K562 (cell line): Measurements from ENCODE around the gene GALNT15. TPM values are rescaled to one million over a fixed set of nuclear protein-coding genes. Genes with fewer than 3 reads are reported as not detected.
A peak's percentile ranks its signal among the peaks of the same experiment; 100 is the strongest.

Source experiments
- ATAC-seq: fragments of 200-7000 bp; cut with Tn5 transposase; 3 replicates; pipeline ENCODE4 v1.9.1; 2020; ENCODE audit warnings: moderate library complexity
- BruUV-seq: library from RNA; stranded (reverse); fragments of 400-500 nt; replicated peaks from 2 replicates; lab custom pipeline; 2021; lab: Mats Ljungman, UMichigan
- CTCF ChIA-PET: fragments of 300-600 bp; formaldehyde crosslinking; extraction: SDS; loops from one replicate; lab custom pipeline; 2021; ENCODE audit warnings: low intra/inter-chr PET ratio; lab: Yijun Ruan, JAX
- POLR2A ChIA-PET: fragments of 300-600, 350-650 bp; sonication (Branson Sonifier 250); formaldehyde crosslinking; extraction: SDS; loops from one replicate; lab custom pipeline; 2021; ENCODE audit warnings: antibody characterized with exemption, inconsistent platforms; lab: Yijun Ruan, JAX
- DNase-seq, 4 experiments: peaks; one replicate each; pipeline versions ENCODE4 v3.0.0 to v3.0.0-alpha.2; 2011 to 2018; ENCODE audit warnings: low spot score in 3 of 4, mixed read lengths in 3 of 4; ENCODE audit errors: extremely low read depth in 1 of 4
- FAIRE-seq: peaks from 2 replicates; lab custom pipeline; 2011; peaks lifted over from hg19 to GRCh38; lab: Jason Lieb, UNC
- H2AFZ ChIP-seq: 2 replicates; pipeline ENCODE4 v1.6.0; 2011; ENCODE audit warnings: low read depth, low read length, control low read depth, inconsistent platforms
- H3K27ac ChIP-seq: fragments of 200-600 bp; 3 replicates; pipeline ENCODE4 v1.8.0; 2011; ENCODE audit warnings: low read depth, mild to moderate bottlenecking, control low read depth, inconsistent platforms, low read length, moderate library complexity, mixed read lengths; ENCODE audit errors: extremely low read depth
- H3K27me3 ChIP-seq, 2 experiments: fragments of 300-600 bp in 1 of 2; 2 replicates in 1 of 2; 3 replicates in 1 of 2; pipeline versions ENCODE4 v1.6.0 to v1.8.0; 2011; ENCODE audit warnings: inconsistent platforms in 2 of 2, low read length in 2 of 2, mild to moderate bottlenecking in 1 of 2, mixed read lengths in 1 of 2, moderate library complexity in 1 of 2; ENCODE audit not compliant: control insufficient read depth in 2 of 2, insufficient read depth in 2 of 2
- H3K36me3 ChIP-seq: fragments of 300-600 bp; 3 replicates; pipeline ENCODE4 v1.8.0; 2011; ENCODE audit warnings: mild to moderate bottlenecking, low read length, inconsistent platforms; ENCODE audit not compliant: control insufficient read depth, insufficient read depth
- H3K4me1 ChIP-seq, 2 experiments: fragments of 200-600 bp in 1 of 2; replicated peaks in 1 of 2; 2 replicates in 1 of 2; 3 replicates in 1 of 2; pipeline versions ENCODE4 v1.5.1 to v1.8.0; 2011; ENCODE audit warnings: inconsistent platforms in 2 of 2, low read length in 2 of 2, mild to moderate bottlenecking in 1 of 2, mixed read lengths in 1 of 2, moderate library complexity in 1 of 2; ENCODE audit not compliant: control insufficient read depth in 2 of 2, insufficient read depth in 2 of 2
- H3K4me2 ChIP-seq: 2 replicates; pipeline ENCODE4 v1.6.1; 2011; ENCODE audit warnings: low read length, control low read depth, inconsistent platforms, mixed read lengths; ENCODE audit not compliant: insufficient read depth
- H3K4me3 ChIP-seq: fragments of 200-600 bp; sonication (generic), shearing (Covaris generic); 2 replicates; pipeline ENCODE4 v1.5.1; 2016; ENCODE audit warnings: control low read depth, inconsistent platforms
- H3K79me2 ChIP-seq: fragments of 200-600 bp; 3 replicates; pipeline ENCODE4 v1.8.0; 2011; ENCODE audit warnings: low read length, inconsistent platforms; ENCODE audit not compliant: control insufficient read depth, insufficient read depth
- H3K9ac ChIP-seq, 2 experiments: 2 replicates each; pipeline versions ENCODE4 v1.6.0 to v1.6.1; 2011; ENCODE audit warnings: low read depth in 2 of 2, low read length in 2 of 2, control low read depth in 1 of 2, inconsistent platforms in 1 of 2, mild to moderate bottlenecking in 1 of 2, mixed read lengths in 1 of 2; ENCODE audit not compliant: insufficient read depth in 1 of 2
- H3K9me1 ChIP-seq: one replicate; pipeline ENCODE4 v1.6.0; 2011; ENCODE audit warnings: inconsistent platforms, mild to moderate bottlenecking, low read length, moderate library complexity; ENCODE audit not compliant: control insufficient read depth, insufficient read depth
- H3K9me3 ChIP-seq: replicated peaks from 2 replicates; pipeline ENCODE4 v1.5.1; 2011; ENCODE audit warnings: low read depth, low read length, inconsistent platforms; ENCODE audit not compliant: control insufficient read depth, insufficient read depth
- H4K20me1 ChIP-seq: replicated peaks from 2 replicates; pipeline ENCODE4 v1.6.1; 2011; ENCODE audit warnings: low read length, inconsistent platforms, mixed read lengths; ENCODE audit not compliant: control insufficient read depth, insufficient read depth
- ARID1B ChIP-seq: fragments of 450-650 bp; IDR thresholded peaks from 2 replicates; pipeline ENCODE4 v1.6.1; 2016; ENCODE audit warnings: antibody characterized with exemption, mild to moderate bottlenecking, inconsistent platforms
- ATF1 ChIP-seq, 2 experiments: fragments of 450-650 bp in 1 of 2; IDR thresholded peaks; 2 replicates each; pipeline ENCODE4 v1.6.1; 2016; ENCODE audit warnings: missing compliant biosample characterization in 1 of 2, missing genetic modification characterization in 1 of 2
- CBFA2T3 ChIP-seq: fragments of 450-650 bp; IDR thresholded peaks from 2 replicates; pipeline ENCODE4 v1.6.1; 2017
- DPF2 ChIP-seq: fragments of 450-650 bp; IDR thresholded peaks from 2 replicates; pipeline ENCODE4 v1.6.1; 2016
- ESRRA ChIP-seq: fragments of 450-650 bp; IDR thresholded peaks from 2 replicates; pipeline ENCODE4 v1.6.1; 2014; ENCODE audit warnings: low read depth, mild to moderate bottlenecking, moderate library complexity, borderline replicate concordance
- FOXA3 ChIP-seq, 2 experiments: fragments of 450-650 bp in 1 of 2; sonication (generic) in 1 of 2; formaldehyde crosslinking; IDR thresholded peaks in 1 of 2; conservative IDR thresholded peaks in 1 of 2; 2 replicates each; pipeline versions ENCODE4 v1.4.0 to v1.8.0; 2020 to 2022; ENCODE audit warnings: mild to moderate bottlenecking in 2 of 2, missing genetic modification reagents in 1 of 2
- MYC ChIP-seq, 2 experiments: fragments of 250-450 bp in 1 of 2; sonication (Bioruptor Pico) in 1 of 2; IDR thresholded peaks; 2 replicates each; pipeline versions ENCODE4 v1.5.1 to v1.6.1; 2012 to 2021; ENCODE audit warnings: low read depth in 2 of 2, borderline replicate concordance in 1 of 2, improper control_type of control experiment in 1 of 2, low read length in 1 of 2, mild to moderate bottlenecking in 1 of 2, moderate library complexity in 1 of 2
- NFE2 ChIP-seq: IDR thresholded peaks from 2 replicates; pipeline ENCODE4 v1.6.1; 2014; ENCODE audit warnings: antibody characterized with exemption, low read depth
- NR4A1 ChIP-seq, 2 experiments: fragments of 250-450 bp in 1 of 2; fragments of 450-650 bp in 1 of 2; sonication (Bioruptor Pico) in 1 of 2; IDR thresholded peaks; 2 replicates each; pipeline versions ENCODE4 v1.4.0 to v1.6.1; 2016 to 2020; ENCODE audit warnings: mild to moderate bottlenecking in 2 of 2, missing compliant biosample characterization in 1 of 2, missing genetic modification characterization in 1 of 2, moderate library complexity in 1 of 2
- PHTF2 ChIP-seq: fragments of 250-450 bp; sonication (Bioruptor Pico); IDR thresholded peaks from 2 replicates; pipeline ENCODE4 v1.5.0; 2021; ENCODE audit warnings: mild to moderate bottlenecking
- POLR2B ChIP-seq: fragments of 450-650 bp; IDR thresholded peaks from 2 replicates; pipeline ENCODE4 v1.6.1; 2018; ENCODE audit warnings: low read depth; ENCODE audit not compliant: partially characterized antibody
- RCOR1 ChIP-seq, 2 experiments: IDR thresholded peaks; 2 replicates each; pipeline ENCODE4 v1.6.1; 2012; ENCODE audit warnings: low read depth in 2 of 2, low read length in 2 of 2, borderline replicate concordance in 1 of 2, improper control_type of control experiment in 1 of 2
- TAL1 ChIP-seq: fragments of 450-650 bp; IDR thresholded peaks from 2 replicates; pipeline ENCODE4 v1.6.1; 2016; ENCODE audit warnings: mild to moderate bottlenecking
- TBL1XR1 ChIP-seq, 2 experiments: IDR thresholded peaks; 2 replicates each; pipeline ENCODE4 v1.6.1; 2012; ENCODE audit warnings: improper control_type of control experiment in 2 of 2, low read length in 2 of 2, mild to moderate bottlenecking in 1 of 2
- TCF3 ChIP-seq: sonication (generic); formaldehyde crosslinking; IDR thresholded peaks from 2 replicates; pipeline ENCODE4 v1.4.0; 2020; ENCODE audit warnings: mild to moderate bottlenecking, missing genetic modification reagents
- TEAD4 ChIP-seq, 2 experiments: sonication (generic) in 1 of 2; formaldehyde crosslinking in 1 of 2; IDR thresholded peaks; 2 replicates each; pipeline versions ENCODE4 v1.6.1 to v1.8.0; 2012 to 2022; ENCODE audit warnings: borderline replicate concordance in 1 of 2, inconsistent platforms in 1 of 2, low read length in 1 of 2, mild to moderate bottlenecking in 1 of 2, missing genetic modification reagents in 1 of 2
- TFAM ChIP-seq: fragments of 250-450 bp; sonication (Bioruptor Pico); conservative IDR thresholded peaks from 2 replicates; pipeline ENCODE4 v1.5.0; 2021; ENCODE audit warnings: mild to moderate bottlenecking, moderate library complexity
- ZNF212 ChIP-seq: fragments of 450-650 bp; formaldehyde crosslinking; IDR thresholded peaks from 2 replicates; pipeline ENCODE4 v1.4.0; 2020; ENCODE audit warnings: mild to moderate bottlenecking
- ZNF232 ChIP-seq: sonication (generic); formaldehyde crosslinking; IDR thresholded peaks from 2 replicates; pipeline ENCODE4 v1.8.0; 2022; ENCODE audit warnings: mild to moderate bottlenecking, missing genetic modification reagents
- ZNF561 ChIP-seq: fragments of 450-650 bp; formaldehyde crosslinking; conservative IDR thresholded peaks from 2 replicates; pipeline ENCODE4 v1.4.0; 2020; ENCODE audit warnings: mild to moderate bottlenecking, moderate library complexity
- ZNF75A ChIP-seq: fragments of 450-650 bp; formaldehyde crosslinking; IDR thresholded peaks from 2 replicates; pipeline ENCODE4 v1.4.0; 2020; ENCODE audit warnings: mild to moderate bottlenecking
- ZNF780A ChIP-seq: fragments of 250-450 bp; sonication (Bioruptor Pico); IDR thresholded peaks from 2 replicates; pipeline ENCODE4 v1.5.0; 2021; ENCODE audit warnings: mild to moderate bottlenecking
- WGBS: fragments of 100-300 bp; shearing (Covaris generic); methylation state at CpG from one replicate; pipeline ENCODE4 v1.1.6; 2016; ENCODE audit warnings: low coverage, mixed read lengths; ENCODE audit not compliant: insufficient coverage; ENCODE audit errors: missing lambda C conversion rate; 5-methylcytosine and 5-hydroxymethylcytosine counted together
- in situ Hi-C: fragments of 300-500 bp; cut with MboI; formaldehyde crosslinking; loops from 4 replicates; pipeline ENCODE4 v1.15.0; 2018; ENCODE audit warnings: inconsistent platforms, mixed read lengths
- intact Hi-C: fragments of 100-400 bp; cut with micrococcal nuclease; formaldehyde crosslinking; loops from 2 replicates; pipeline ENCODE4 v1.14.2; 2022
- polyA plus RNA-seq, 8 experiments: library from polyadenylated mRNA; depleted of rRNA in 4 of 8; stranded (reverse) in 5 of 8; unstranded in 3 of 8; fragments of >200 nt; fragmentation: Nextera tagmentation in 2 of 8; fragmentation: Illumina TruSeq in 1 of 8; extraction: Ambion mirVana in 2 of 8; extraction: Trizol in 1 of 8; gene quantifications; 2 replicates each; pipeline versions ENCODE4 v1.2.1 to v1.2.3, GENCODE V29; 2011 to 2014; ENCODE audit warnings: inconsistent platforms in 1 of 8, missing spikeins in 1 of 8
- total RNA-seq, 7 experiments: library from RNA; depleted of rRNA in 6 of 7; stranded (reverse); fragments of >200 nt in 6 of 7; fragmentation: Illumina TruSeq in 2 of 7; extraction: Trizol in 2 of 7; gene quantifications; 2 replicates each; pipeline versions ENCODE4 v1.2.1 to v1.2.3, GENCODE V29; 2011 to 2021; ENCODE audit warnings: low replicate concordance in 1 of 7
- TF ChIP-seq, protein P1 (sequence below): sonication (generic); formaldehyde crosslinking; IDR thresholded peaks from 2 replicates; pipeline ENCODE4 v1.5.0; 2020; ENCODE audit warnings: missing genetic modification reagents

The GALNT15 gene
- total and polyA plus RNA-seq, 9 of the 15 experiments (the other 6 are each of a cell fraction or from before 2014, with no cell fraction given), result not detected

DNA sequence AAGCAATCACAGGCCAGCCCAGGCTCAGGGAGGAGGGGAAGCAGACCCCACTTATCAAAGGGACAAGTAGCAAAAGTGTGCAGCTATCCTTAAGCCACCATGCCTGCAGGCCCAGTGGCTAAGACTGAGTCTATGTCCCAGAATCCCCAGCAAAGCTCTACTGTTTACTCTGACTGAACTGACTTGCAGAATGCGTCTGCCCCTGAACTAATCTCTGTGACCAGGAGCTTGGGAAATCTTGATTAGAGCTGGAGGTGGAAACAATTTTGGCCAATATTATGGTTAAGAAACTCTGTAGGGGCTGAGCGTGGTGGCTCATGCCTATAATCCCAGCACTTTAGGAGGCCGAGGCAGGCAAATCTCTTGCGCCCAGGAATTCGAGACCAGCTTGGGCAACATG, 67.7 kb downstream of the GALNT15 start:
- Histone ChIP-seq H3K4me2 (no peak overlapping the region), H3K9ac (no peak overlapping the region), H3K9me1 (no peaks in the 10 kb centered on the region), H3K36me3 (no peaks in the 10 kb centered on the region), H3K27me3 (peaks cover 15 to 49% of the 10 kb centered on the region in 2 experiments), H3K9me3 (no peaks in the 10 kb centered on the region), H3K4me1 (no peaks in the 10 kb centered on the region; a peak in 2 of 5 replicates), H3K27ac (no peak overlapping the region), H2AFZ (no peak overlapping the region), H3K79me2 (no peaks in the 10 kb centered on the region), H4K20me1 (no peaks in the 10 kb centered on the region), H3K4me3 (no peak overlapping the region)
- CTCF ChIA-PET, result no interaction called here
- DNase-seq (peak in 1 of 4 experiments; percentile 27), ATAC-seq (peak; percentile 73), FAIRE-seq (peak; percentile 56)
- no peak for TF ChIP-seq ESRRA
- peak; percentile 54; the same call in 1 of the 2 replicates for TF ChIP-seq TAL1
- no peak for TF ChIP-seq ZNF561 (CRISPR knock-in tag)
- TF ChIP-seq POLR2B, result no peak
- TF ChIP-seq ZNF780A (CRISPR knock-in tag), result no peak
- peak; percentile 44; the same call in 1 of the 2 replicates for TF ChIP-seq CBFA2T3
- TF ChIP-seq, protein P1, sequence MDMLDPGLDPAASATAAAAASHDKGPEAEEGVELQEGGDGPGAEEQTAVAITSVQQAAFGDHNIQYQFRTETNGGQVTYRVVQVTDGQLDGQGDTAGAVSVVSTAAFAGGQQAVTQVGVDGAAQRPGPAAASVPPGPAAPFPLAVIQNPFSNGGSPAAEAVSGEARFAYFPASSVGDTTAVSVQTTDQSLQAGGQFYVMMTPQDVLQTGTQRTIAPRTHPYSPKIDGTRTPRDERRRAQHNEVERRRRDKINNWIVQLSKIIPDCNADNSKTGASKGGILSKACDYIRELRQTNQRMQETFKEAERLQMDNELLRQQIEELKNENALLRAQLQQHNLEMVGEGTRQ (CRISPR knock-in tag), result no peak
- TF ChIP-seq TFAM (CRISPR knock-in tag), result no peak
- peak in 1 of 2 experiments; percentile 46; a peak in 1 of 4 replicates for TF ChIP-seq FOXA3 (CRISPR knock-in tag; conservative IDR thresholded peaks at IDR 0.05 in 1 of 2, IDR thresholded peaks at IDR 0.05 in 1 of 2)
- 0 out of 2 replicates have a peak, but pooled peaks have one; percentile 19 for TF ChIP-seq NFE2
- TF ChIP-seq TEAD4 (IDR thresholded peaks at IDR 0.05; ENCODE audit: low read length), result 0 out of 2 replicates have a peak, but pooled peaks have one; percentile 19
- TF ChIP-seq TEAD4 (CRISPR knock-in tag; IDR thresholded peaks at IDR 0.05; ENCODE audit: borderline replicate concordance), result no peak
- no peak for TF ChIP-seq ATF1 (CRISPR knock-in tag; IDR thresholded peaks at IDR 0.05)
- TF ChIP-seq ATF1 (tag; IDR thresholded peaks at IDR 0.05), result no peak
- 0 out of 2 replicates have a peak, but pooled peaks have one; percentile 6 for TF ChIP-seq TCF3 (CRISPR knock-in tag)
- TF ChIP-seq ARID1B, result peak; percentile 53
- TF ChIP-seq DPF2, result peak; percentile 45; the same call in 1 of the 2 replicates
- TF ChIP-seq RCOR1 (IDR thresholded peaks at IDR 0.05; ENCODE audit: borderline replicate concordance in 1 of 2, low read depth in 2 of 2, low read length in 2 of 2), result 0 out of 4 replicates have a peak, but pooled peaks of 1 of the 2 experiments have one; percentile 50
- no peak for TF ChIP-seq ZNF212 (CRISPR knock-in tag)
- no peak for TF ChIP-seq ZNF75A
- no peak for TF ChIP-seq MYC (IDR thresholded peaks at IDR 0.05; ENCODE audit: low read depth, low read length)
- TF ChIP-seq MYC (CRISPR knock-in tag; IDR thresholded peaks at IDR 0.05; ENCODE audit: borderline replicate concordance, low read depth), result no peak
- no peak for TF ChIP-seq NR4A1 (CRISPR knock-in tag; IDR thresholded peaks at IDR 0.05)
- 0 out of 2 replicates have a peak, but pooled peaks have one; percentile 20 for TF ChIP-seq NR4A1 (tag; IDR thresholded peaks at IDR 0.05)
- no peak for TF ChIP-seq TBL1XR1 (IDR thresholded peaks at IDR 0.05; ENCODE audit: low read length in 2 of 2)
- TF ChIP-seq ZNF232 (CRISPR knock-in tag), result no peak
- TF ChIP-seq PHTF2 (CRISPR knock-in tag), result no peak
- POLR2A ChIA-PET, result interaction anchor here (0.5 to 1.8 kb wide), 4 partner anchors 10 to 726 kb away, joined by 3 to 5 read pairs (median 4); partner anchors contain the start of gene GALNT15
- BruUV-seq, result no TSS peak
- WGBS, result 3% methylated on average over 5 of the region's 5 CpGs
- intact Hi-C loops (no loop called here), in situ Hi-C loops (loop anchor here (10.0 kb wide), 2 partner anchors 197 to 617 kb away; no protein-coding TSS in a partner anchor)
